ENCODE data around the gene PRR5.
"Not testable (repeated sequence)": the region's sequence is repeated elsewhere in the genome, so short reads cannot be mapped to it uniquely, and the experiment has no call there.

PRR5 gene

DNA sequence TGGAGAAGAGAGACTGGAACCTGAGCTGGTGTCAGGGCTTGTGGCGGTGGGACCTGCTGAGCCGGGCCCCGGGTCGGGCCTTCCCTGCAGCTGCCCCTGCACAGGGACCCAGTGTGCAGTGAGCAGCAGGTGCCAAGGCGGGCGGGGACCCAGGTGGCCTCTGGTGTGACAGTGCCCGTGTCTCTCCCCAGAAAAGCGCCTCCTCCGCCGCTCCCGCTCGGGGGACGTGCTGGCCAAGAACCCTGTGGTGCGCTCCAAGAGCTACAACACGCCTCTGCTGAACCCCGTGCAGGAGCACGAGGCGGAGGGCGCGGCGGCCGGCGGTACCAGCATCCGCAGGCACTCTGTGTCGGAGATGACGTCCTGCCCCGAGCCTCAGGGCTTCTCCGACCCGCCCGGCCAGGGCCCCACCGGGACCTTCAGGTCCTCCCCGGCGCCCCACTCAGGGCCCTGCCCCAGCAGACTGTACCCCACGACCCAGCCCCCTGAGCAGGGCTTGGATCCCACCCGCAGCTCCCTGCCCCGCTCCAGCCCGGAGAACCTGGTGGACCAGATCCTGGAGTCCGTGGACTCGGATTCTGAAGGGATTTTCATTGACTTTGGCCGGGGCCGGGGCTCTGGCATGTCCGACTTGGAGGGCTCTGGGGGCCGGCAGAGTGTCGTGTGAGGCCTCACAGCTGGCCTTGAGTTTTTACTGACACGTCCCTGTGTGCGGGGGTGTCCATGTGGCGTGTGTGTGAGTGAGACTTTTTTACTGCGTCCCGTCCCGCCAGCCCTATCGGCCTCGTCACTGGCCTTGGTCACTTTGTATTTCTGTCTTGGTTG, 34.8 kb downstream of the PRR5 start:
- Histone ChIP-seq H3K4me1 (ENCODE audit: control insufficient read depth, insufficient read depth, low read length) (no peaks in the 10 kb centered on the region), H3K9ac (ENCODE audit: low read length) (no peak overlapping the region), H3K4me3 (ENCODE audit: low read length) (no peak overlapping the region), H3K27ac (ENCODE audit: low read depth, low read length) (no peak overlapping the region), H3K36me3 (ENCODE audit: control insufficient read depth, insufficient read depth, low read length) (no peaks in the 10 kb centered on the region), H3K27me3 (ENCODE audit: control insufficient read depth, insufficient read depth, low read length) (peaks cover 2% of the 10 kb centered on the region)

DNA sequence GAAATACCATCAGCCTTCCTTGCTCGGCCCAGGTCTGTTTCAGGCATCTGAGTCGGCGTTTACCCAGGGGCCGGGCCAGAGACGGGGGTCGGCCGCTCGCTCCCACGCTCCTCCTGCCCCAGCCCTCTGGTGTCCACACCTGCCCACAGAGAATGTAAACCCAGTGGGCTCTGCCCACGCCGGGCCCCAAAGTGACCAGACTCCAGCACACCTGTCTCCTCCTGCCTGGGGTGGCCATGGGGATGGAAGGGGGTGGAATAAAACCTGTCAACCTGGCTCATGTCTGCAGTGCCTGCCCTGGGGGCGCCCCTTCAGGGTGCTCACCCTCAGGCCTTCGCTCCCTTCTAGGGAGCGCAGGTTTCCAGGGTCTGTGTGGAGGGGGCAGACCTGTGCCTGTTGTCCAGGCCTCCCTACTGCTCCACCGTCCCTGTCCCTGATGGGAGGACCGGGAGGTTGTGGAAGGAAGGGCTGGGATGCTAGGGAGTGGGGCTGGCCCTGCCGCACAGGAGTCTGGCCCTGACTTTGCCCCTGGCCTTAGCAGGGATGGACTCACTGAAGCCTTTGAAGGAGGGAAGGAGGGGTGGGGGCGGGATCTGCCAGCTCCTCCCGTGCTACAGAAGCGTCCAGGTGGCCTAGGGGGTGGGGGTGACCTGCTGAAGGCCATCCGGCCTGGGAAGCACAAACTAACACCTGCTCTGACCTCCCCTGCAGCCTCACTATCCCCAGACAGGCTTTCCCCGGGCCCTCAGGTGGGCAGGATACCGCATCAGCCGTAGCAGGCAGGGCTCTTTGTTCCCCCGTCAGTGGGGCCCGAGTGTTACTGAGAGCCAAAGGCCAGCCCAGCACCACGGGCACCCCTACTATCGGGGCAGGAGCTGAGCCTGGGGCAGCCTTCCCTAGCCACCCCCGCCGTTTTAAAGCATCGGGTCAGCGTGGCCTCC, 35.7 kb downstream of the PRR5 start:
- H3K9ac ChIP-seq (ENCODE audit: low read length), result no peak overlapping the region
- peaks cover 2% of the 10 kb centered on the region for H3K27me3 ChIP-seq (ENCODE audit: control insufficient read depth, insufficient read depth, low read length)
- H3K36me3 ChIP-seq (ENCODE audit: control insufficient read depth, insufficient read depth, low read length), result no peaks in the 10 kb centered on the region
- H3K27ac ChIP-seq (ENCODE audit: low read depth, low read length), result no peak overlapping the region
- H3K4me1 ChIP-seq (ENCODE audit: control insufficient read depth, insufficient read depth, low read length), result no peaks in the 10 kb centered on the region
- H3K4me3 ChIP-seq (ENCODE audit: low read length), result no peak overlapping the region

DNA sequence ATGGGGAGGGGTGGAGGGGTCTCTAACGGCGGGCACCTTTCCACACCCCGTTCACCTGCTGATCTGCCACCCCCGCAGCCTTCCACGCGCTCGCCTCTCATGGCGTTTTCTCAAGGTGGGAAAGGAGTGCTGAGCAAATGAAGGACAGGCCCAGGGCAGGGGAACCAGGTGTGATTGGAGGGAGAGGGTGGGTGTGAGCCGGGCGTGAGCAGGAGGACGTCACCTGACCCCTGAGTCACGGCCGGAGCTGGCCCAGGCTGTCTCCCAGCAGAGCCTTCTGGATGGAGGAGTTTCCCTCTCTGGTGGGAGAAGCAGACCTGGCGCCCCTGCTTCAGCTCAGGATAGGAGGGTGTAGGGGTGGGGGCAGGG, 36.3 kb downstream of the PRR5 start:
- Histone ChIP-seq H3K4me3 (ENCODE audit: low read length) (no peak overlapping the region), H3K9ac (ENCODE audit: low read length) (no peak overlapping the region), H3K36me3 (ENCODE audit: control insufficient read depth, insufficient read depth, low read length) (no peaks in the 10 kb centered on the region), H3K4me1 (ENCODE audit: control insufficient read depth, insufficient read depth, low read length) (no peaks in the 10 kb centered on the region), H3K27me3 (ENCODE audit: control insufficient read depth, insufficient read depth, low read length) (peaks cover 2% of the 10 kb centered on the region), H3K27ac (ENCODE audit: low read depth, low read length) (no peak overlapping the region)

DNA sequence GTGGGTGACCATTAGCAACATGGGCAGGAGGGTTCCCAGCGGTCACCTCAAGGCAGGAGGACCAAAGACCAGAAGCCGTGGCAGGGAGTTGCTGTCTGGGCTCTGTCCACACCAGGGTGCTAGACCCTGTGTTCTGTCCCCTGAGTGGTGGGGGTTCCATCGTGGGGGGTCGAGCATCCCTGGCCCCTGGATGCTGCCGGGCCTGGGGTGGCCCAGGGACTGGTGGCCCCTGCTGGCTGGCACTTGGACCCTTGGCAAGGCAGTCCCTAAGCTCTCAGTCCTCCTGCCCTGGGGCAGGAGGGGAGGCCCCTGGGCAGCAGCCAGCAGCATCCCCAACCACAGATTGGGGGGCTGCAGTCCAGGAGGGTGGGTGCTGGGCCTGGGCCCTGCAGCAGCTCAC, 37.0 kb downstream of the PRR5 start:
- no peak overlapping the region for H3K9ac ChIP-seq (ENCODE audit: low read length)
- H3K27ac ChIP-seq (ENCODE audit: low read depth, low read length), result no peak overlapping the region
- no peaks in the 10 kb centered on the region for H3K4me1 ChIP-seq (ENCODE audit: control insufficient read depth, insufficient read depth, low read length)
- no peak overlapping the region for H3K4me3 ChIP-seq (ENCODE audit: low read length)
- H3K36me3 ChIP-seq (ENCODE audit: control insufficient read depth, insufficient read depth, low read length), result no peaks in the 10 kb centered on the region
- H3K27me3 ChIP-seq (ENCODE audit: control insufficient read depth, insufficient read depth, low read length), result peaks cover 2% of the 10 kb centered on the region

DNA sequence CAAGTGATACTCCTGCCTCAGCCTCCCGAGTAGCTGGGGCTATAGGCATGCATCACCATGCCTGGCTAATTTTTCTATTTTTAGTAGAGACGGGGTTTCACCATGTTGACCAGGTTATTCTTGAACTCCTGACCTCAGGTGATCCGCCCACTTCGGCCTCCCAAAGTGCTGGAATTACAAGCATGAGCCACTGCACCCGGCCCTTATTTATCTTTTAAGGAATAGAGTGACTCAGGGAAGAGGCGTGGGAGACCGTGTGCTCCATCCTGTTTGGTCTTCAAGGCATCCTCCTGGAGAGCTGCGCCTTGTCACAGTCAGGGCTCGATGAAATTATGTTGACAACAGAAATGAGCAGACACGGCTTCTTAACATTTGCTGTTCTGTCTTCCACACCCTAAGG, 37.7 kb downstream of the PRR5 start:
- H3K27ac ChIP-seq (ENCODE audit: low read depth, low read length); H3K4me1 ChIP-seq (ENCODE audit: control insufficient read depth, insufficient read depth, low read length); H3K27me3 ChIP-seq (ENCODE audit: control insufficient read depth, insufficient read depth, low read length); H3K9ac ChIP-seq (ENCODE audit: low read length); H3K4me3 ChIP-seq (ENCODE audit: low read length); H3K36me3 ChIP-seq (ENCODE audit: control insufficient read depth, insufficient read depth, low read length): not testable (repeated sequence)

DNA sequence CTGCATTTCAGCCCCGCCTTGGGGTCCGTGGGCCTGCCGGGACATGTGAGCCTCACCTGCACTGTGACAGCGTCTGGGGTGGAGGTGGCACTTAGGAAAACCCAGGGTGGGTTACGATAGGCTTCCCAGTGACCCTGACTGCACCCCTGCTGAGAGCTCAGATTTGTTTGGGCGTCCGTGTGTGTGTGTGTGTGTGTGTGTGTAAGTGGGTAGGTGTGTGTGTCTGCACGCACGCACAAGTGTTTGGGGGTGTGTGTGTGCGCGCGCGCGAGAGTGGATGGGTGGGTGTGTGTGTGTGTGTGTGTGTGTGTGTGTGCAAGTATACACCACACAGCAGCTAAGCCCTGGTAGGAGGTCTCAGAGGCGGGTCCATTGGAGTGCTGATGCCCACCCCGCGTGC, 38.3 kb downstream of the PRR5 start:
- H3K4me1 ChIP-seq (ENCODE audit: control insufficient read depth, insufficient read depth, low read length), result no peaks in the 10 kb centered on the region
- H3K36me3 ChIP-seq (ENCODE audit: control insufficient read depth, insufficient read depth, low read length), result no peaks in the 10 kb centered on the region
- no peak overlapping the region for H3K4me3 ChIP-seq (ENCODE audit: low read length)
- H3K27me3 ChIP-seq (ENCODE audit: control insufficient read depth, insufficient read depth, low read length), result peaks cover 2% of the 10 kb centered on the region
- no peak overlapping the region for H3K9ac ChIP-seq (ENCODE audit: low read length)
- no peak overlapping the region for H3K27ac ChIP-seq (ENCODE audit: low read depth, low read length)

DNA sequence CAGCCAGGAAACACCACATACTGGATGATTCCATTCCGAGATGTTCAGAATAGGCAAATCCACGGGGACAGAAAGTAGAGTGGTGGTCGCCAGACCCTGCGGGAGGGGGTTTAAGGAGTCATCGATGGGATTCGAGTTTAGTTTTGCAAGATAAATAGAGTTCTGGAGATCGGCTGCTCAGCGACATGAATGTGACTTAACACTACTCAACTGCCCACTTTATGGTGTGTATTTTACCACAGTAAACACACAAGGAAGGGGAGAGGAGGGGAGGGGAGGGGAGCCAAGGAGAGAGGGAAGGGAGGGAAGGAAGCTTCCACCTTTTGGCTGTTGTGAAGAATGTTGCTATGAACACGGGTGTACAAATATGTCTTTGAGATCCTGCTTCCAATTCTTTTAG, 39.9 kb downstream of the PRR5 start:
- H3K27me3 ChIP-seq (ENCODE audit: control insufficient read depth, insufficient read depth, low read length), result peaks cover 2% of the 10 kb centered on the region
- no peaks in the 10 kb centered on the region for H3K4me1 ChIP-seq (ENCODE audit: control insufficient read depth, insufficient read depth, low read length)
- H3K4me3 ChIP-seq (ENCODE audit: low read length), result no peak overlapping the region
- H3K27ac ChIP-seq (ENCODE audit: low read depth, low read length), result no peak overlapping the region
- no peak overlapping the region for H3K9ac ChIP-seq (ENCODE audit: low read length)
- H3K36me3 ChIP-seq (ENCODE audit: control insufficient read depth, insufficient read depth, low read length), result no peaks in the 10 kb centered on the region

DNA sequence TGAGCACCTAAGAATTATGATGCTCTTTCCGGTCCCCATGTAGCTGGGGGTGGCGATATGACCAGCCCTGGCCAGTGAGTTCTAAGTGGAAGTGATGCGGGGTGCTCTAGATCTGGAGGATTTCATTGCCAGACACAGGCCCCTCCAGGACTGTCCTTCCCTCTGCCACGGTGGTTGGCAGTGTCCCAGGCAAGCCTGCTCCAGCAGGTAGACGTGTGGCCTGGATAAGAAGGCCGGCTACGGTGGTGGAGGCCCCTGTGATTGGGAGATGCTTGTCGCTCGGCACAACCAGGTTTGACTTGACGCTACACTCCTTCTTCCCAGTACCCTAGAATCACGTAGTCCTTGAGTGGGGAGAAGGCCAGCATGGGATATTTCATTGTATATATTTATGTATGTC, 41.2 kb downstream of the PRR5 start:
- H3K36me3 ChIP-seq (ENCODE audit: control insufficient read depth, insufficient read depth, low read length), result no peaks in the 10 kb centered on the region
- no peaks in the 10 kb centered on the region for H3K27me3 ChIP-seq (ENCODE audit: control insufficient read depth, insufficient read depth, low read length)
- no peak overlapping the region for H3K27ac ChIP-seq (ENCODE audit: low read depth, low read length)
- no peak overlapping the region for H3K4me3 ChIP-seq (ENCODE audit: low read length)
- H3K4me1 ChIP-seq (ENCODE audit: control insufficient read depth, insufficient read depth, low read length), result no peaks in the 10 kb centered on the region
- no peak overlapping the region for H3K9ac ChIP-seq (ENCODE audit: low read length)

DNA sequence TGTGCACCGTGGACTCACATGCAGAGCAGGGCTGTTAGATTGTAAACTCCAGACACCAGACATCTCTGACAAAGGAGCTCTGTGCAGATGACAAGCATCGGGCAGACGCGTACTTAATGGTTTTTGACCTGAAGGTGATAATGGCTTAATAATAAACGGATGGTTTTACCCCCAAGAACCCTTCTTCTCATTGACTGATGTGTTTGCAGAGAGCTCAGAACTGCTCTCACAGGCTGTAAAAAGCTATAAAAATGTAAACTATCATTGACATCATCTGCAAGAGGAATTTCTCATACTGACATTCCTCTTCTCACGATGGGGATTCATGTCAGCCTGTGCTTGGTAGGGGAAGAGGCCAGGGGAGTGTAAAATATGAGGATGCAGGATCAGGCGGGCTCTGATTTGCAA, 41.8 kb downstream of the PRR5 start:
- Histone ChIP-seq H3K27me3 (ENCODE audit: control insufficient read depth, insufficient read depth, low read length) (no peaks in the 10 kb centered on the region), H3K27ac (ENCODE audit: low read depth, low read length) (no peak overlapping the region), H3K4me1 (ENCODE audit: control insufficient read depth, insufficient read depth, low read length) (no peaks in the 10 kb centered on the region), H3K4me3 (ENCODE audit: low read length) (no peak overlapping the region), H3K9ac (ENCODE audit: low read length) (no peak overlapping the region), H3K36me3 (ENCODE audit: control insufficient read depth, insufficient read depth, low read length) (no peaks in the 10 kb centered on the region)

DNA sequence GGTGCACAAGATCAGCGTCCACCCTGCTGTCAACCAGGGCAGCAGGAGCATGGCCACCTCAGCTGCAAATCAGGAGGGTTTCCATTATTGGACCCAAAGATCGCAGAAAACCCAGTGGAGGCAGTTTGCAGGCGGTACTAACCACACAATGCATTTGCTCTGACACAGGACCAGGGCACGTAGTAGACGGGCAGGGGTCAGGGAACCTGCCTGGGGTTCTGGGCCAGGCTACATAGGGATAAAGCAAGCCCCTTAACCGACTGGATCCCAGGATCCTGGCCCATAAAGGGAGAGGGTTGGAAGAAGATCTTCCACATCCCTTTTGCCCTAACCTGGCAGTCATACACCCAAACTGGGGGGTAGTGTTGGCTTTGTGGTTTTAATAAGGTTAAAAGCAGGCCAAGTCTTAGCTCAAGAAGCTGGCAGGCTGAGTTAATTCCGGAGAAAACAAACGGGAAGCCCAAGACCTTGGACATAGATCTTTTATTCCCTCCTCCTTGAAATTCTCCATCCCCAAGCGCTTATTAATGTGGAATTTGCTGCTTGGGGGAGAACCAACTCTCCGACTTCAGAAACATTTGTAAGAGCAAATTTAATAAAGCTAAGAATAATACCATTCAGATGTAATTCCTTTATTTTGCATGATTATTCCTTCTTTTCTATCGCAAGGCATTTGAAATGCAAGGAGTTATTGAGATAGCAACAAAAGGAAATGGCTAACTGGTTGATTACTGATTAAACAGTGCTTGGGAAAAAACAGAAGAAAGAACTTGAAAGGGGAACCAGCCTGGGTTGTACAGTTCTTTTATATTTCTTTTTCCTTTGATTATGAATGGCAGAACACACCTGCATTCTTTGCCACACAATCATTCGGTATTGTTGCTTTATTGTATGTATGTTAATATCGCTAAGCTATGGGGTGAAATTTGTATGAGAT, 44.1 kb downstream of the PRR5 start:
- Histone ChIP-seq H3K9ac (ENCODE audit: low read length) (no peak overlapping the region), H3K27ac (ENCODE audit: low read depth, low read length) (no peak overlapping the region), H3K36me3 (ENCODE audit: control insufficient read depth, insufficient read depth, low read length) (no peaks in the 10 kb centered on the region), H3K4me3 (ENCODE audit: low read length) (no peak overlapping the region), H3K27me3 (ENCODE audit: control insufficient read depth, insufficient read depth, low read length) (no peaks in the 10 kb centered on the region), H3K4me1 (ENCODE audit: control insufficient read depth, insufficient read depth, low read length) (no peaks in the 10 kb centered on the region)

DNA sequence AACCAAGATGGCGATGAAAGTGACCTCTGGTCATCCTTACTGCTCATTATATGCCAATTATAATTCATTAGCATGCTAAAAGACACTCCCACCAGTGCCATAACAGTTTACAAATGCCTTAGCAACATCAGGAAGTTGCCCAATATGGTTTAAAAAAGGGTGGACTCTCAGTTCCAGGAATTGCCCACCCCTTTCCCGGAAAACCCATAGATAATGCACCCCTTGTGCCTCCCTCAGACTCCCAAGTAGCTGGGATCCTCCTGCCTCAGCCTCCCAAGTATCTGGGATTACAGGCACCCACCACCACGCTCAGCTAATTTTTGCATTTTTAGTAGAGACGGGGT, 45.8 kb downstream of the PRR5 start:
- not testable (repeated sequence) for H3K27me3 ChIP-seq (ENCODE audit: control insufficient read depth, insufficient read depth, low read length); H3K4me3 ChIP-seq (ENCODE audit: low read length); H3K4me1 ChIP-seq (ENCODE audit: control insufficient read depth, insufficient read depth, low read length); H3K27ac ChIP-seq (ENCODE audit: low read depth, low read length); H3K9ac ChIP-seq (ENCODE audit: low read length); H3K36me3 ChIP-seq (ENCODE audit: control insufficient read depth, insufficient read depth, low read length)

DNA sequence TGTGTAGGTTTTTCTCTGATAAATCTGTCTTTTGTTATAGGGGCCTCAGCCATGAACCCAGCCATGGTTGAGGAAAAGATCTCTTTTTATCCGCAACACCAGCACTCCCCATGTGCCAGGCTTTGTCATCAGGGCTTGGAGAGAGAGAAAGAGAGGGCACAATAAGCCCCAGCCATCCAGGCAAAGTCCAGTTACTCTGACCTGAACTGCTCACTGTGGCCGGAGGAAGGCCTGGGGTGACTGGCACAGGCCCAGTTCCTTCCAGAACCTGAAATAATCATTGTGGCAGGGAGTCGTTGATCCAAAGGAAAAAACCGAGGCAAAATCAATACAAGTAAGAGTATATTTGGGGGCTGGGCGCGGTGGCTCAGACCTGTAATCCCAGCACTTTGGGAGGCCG, 46.5 kb downstream of the PRR5 start:
- Histone ChIP-seq H3K9ac (ENCODE audit: low read length) (no peak overlapping the region), H3K36me3 (ENCODE audit: control insufficient read depth, insufficient read depth, low read length) (no peaks in the 10 kb centered on the region), H3K4me1 (ENCODE audit: control insufficient read depth, insufficient read depth, low read length) (no peaks in the 10 kb centered on the region), H3K27me3 (ENCODE audit: control insufficient read depth, insufficient read depth, low read length) (peaks cover 2% of the 10 kb centered on the region), H3K27ac (ENCODE audit: low read depth, low read length) (no peak overlapping the region), H3K4me3 (ENCODE audit: low read length) (no peak overlapping the region)
